ENCODE data around the gene CLDN5. TPM values are rescaled to one million over a fixed set of nuclear protein-coding genes. Genes with fewer than 3 reads are reported as not detected.
"Not testable (repeated sequence)": the region's sequence is repeated elsewhere in the genome, so short reads cannot be mapped to it uniquely, and the experiment has no call there.

CLDN5 gene
- total RNA-seq, 4 donors from 2014 or later, result 67.6 to 367 (median 162) TPM

- no peak for TF ChIP-seq CTCF (IDR thresholded peaks at IDR 0.05)
- no peak for ATAC-seq (ENCODE audit: low FRiP score)
- no peak for DNase-seq (ENCODE audit: low spot score)
Measured at GRCh38 chr22:19555651-19556050, 31.4 kb upstream of the CLDN5 start.

- ATAC-seq (ENCODE audit: low FRiP score), result no peak
- no peak for DNase-seq (ENCODE audit: low spot score)
- no peak for TF ChIP-seq CTCF (IDR thresholded peaks at IDR 0.05)
Measured at GRCh38 chr22:19554834-19555404, 30.7 kb upstream of the CLDN5 start.

- DNase-seq (ENCODE audit: low spot score), result no peak
- ATAC-seq (ENCODE audit: low FRiP score), result no peak
- TF ChIP-seq CTCF (IDR thresholded peaks at IDR 0.05), result no peak
Measured at GRCh38 chr22:19553201-19553600, 29.0 kb upstream of the CLDN5 start.

GRCh38 chr22:19550382-19550781 is 26.2 kb upstream of the CLDN5 start:
- DNase-seq (ENCODE audit: low spot score), result no peak
- TF ChIP-seq CTCF (IDR thresholded peaks at IDR 0.05), result no peak
- no peak for ATAC-seq (ENCODE audit: low FRiP score)

GRCh38 chr22:19549428-19549827 is 25.2 kb upstream of the CLDN5 start:
- no peak for TF ChIP-seq CTCF (IDR thresholded peaks at IDR 0.05)
- DNase-seq (ENCODE audit: low spot score) (no peak), ATAC-seq (ENCODE audit: low FRiP score) (no peak)

- no peak for TF ChIP-seq CTCF (IDR thresholded peaks at IDR 0.05)
- ATAC-seq (ENCODE audit: low FRiP score) (no peak), DNase-seq (ENCODE audit: low spot score) (no peak)
Measured at GRCh38 chr22:19548964-19549363, 24.8 kb upstream of the CLDN5 start.

- ATAC-seq (ENCODE audit: low FRiP score); DNase-seq (ENCODE audit: low spot score): not testable (repeated sequence)
Measured at GRCh38 chr22:19548427-19548826, 24.2 kb upstream of the CLDN5 start.

GRCh38 chr22:19547620-19548019 is 23.4 kb upstream of the CLDN5 start:
- ATAC-seq (ENCODE audit: low FRiP score) (no peak), DNase-seq (ENCODE audit: low spot score) (no peak)
- TF ChIP-seq CTCF (IDR thresholded peaks at IDR 0.05), result no peak

Measured in omental fat pad (tissue), 4 donors.